H9 (cell line): ENCODE data around the gene MYH16. TPM values are rescaled to one million over a fixed set of nuclear protein-coding genes. Genes with fewer than 3 reads are reported as not detected.

Experiments
- DNase-seq: peaks from one replicate; pipeline ENCODE4 v3.0.0-alpha.2; 2017
- H2AFZ ChIP-seq: one replicate; pipeline ENCODE4 v1.6.1; 2013; ENCODE audit warnings: mild to moderate bottlenecking, low read length, control low read depth, moderate library complexity
- H2AK5ac ChIP-seq: 2 replicates; pipeline ENCODE4 v1.6.1; 2013; ENCODE audit warnings: low read length, control low read depth, mixed read lengths; ENCODE audit not compliant: insufficient read length
- H2BK120ac ChIP-seq: one replicate; pipeline ENCODE4 v1.6.1; 2013; ENCODE audit warnings: low read depth, mild to moderate bottlenecking, low read length, control low read depth, inconsistent platforms; ENCODE audit not compliant: poor library complexity, severe bottlenecking
- H2BK12ac ChIP-seq: 2 replicates; pipeline ENCODE4 v1.6.1; 2013; ENCODE audit warnings: low read length, control low read depth, mixed read lengths, low read depth; ENCODE audit not compliant: insufficient read length
- H2BK15ac ChIP-seq: 2 replicates; pipeline ENCODE4 v1.6.1; 2013; ENCODE audit warnings: low read depth, low read length, control low read depth
- H2BK20ac ChIP-seq: one replicate; pipeline ENCODE4 v1.6.1; 2013; ENCODE audit warnings: low read depth, mild to moderate bottlenecking, low read length, control low read depth, inconsistent platforms; ENCODE audit not compliant: poor library complexity, severe bottlenecking
- H2BK5ac ChIP-seq: 2 replicates; pipeline ENCODE4 v1.6.1; 2013; ENCODE audit warnings: low read length, control low read depth, mixed read lengths; ENCODE audit not compliant: insufficient read length
- H3K14ac ChIP-seq: 2 replicates; pipeline ENCODE4 v1.6.1; 2013; ENCODE audit warnings: low read length, control low read depth; ENCODE audit not compliant: insufficient read depth
- H3K18ac ChIP-seq: 2 replicates; pipeline ENCODE4 v1.6.1; 2013; ENCODE audit warnings: low read depth, mild to moderate bottlenecking, mixed read lengths, low read length, control low read depth; ENCODE audit not compliant: insufficient read length
- H3K23ac ChIP-seq: 2 replicates; pipeline ENCODE4 v1.6.1; 2013; ENCODE audit warnings: low read length, control low read depth, mixed read lengths, low read depth; ENCODE audit not compliant: insufficient read length
- H3K23me2 ChIP-seq: 2 replicates; pipeline ENCODE4 v1.6.1; 2013; ENCODE audit warnings: low read depth, mild to moderate bottlenecking, mixed read lengths, low read length, control low read depth; ENCODE audit not compliant: insufficient read length, poor library complexity, severe bottlenecking
- H3K27ac ChIP-seq: 2 replicates; pipeline ENCODE4 v1.5.1; 2013; ENCODE audit warnings: low read length, control low read depth, mixed read lengths, low read depth; ENCODE audit not compliant: insufficient read length
- H3K27me3 ChIP-seq: 2 replicates; pipeline ENCODE4 v1.6.1; 2013; ENCODE audit warnings: low read length, control low read depth, inconsistent platforms; ENCODE audit not compliant: insufficient read depth
- H3K4ac ChIP-seq: 2 replicates; pipeline ENCODE4 v1.6.1; 2013; ENCODE audit warnings: low read depth, mild to moderate bottlenecking, control low read depth, inconsistent platforms, low read length, moderate library complexity
- H3K4me1 ChIP-seq: 2 replicates; pipeline ENCODE4 v1.6.1; 2013; ENCODE audit warnings: low read length, control low read depth, inconsistent platforms; ENCODE audit not compliant: insufficient read depth
- H3K4me2 ChIP-seq: 2 replicates; pipeline ENCODE4 v1.6.1; 2013; ENCODE audit warnings: low read length, control low read depth, mixed read lengths; ENCODE audit not compliant: insufficient read length, insufficient read depth
- H3K56ac ChIP-seq: 2 replicates; pipeline ENCODE4 v1.6.1; 2013; ENCODE audit warnings: low read depth, mild to moderate bottlenecking, mixed read lengths, low read length, control low read depth; ENCODE audit not compliant: insufficient read length
- H3K79me1 ChIP-seq: 2 replicates; pipeline ENCODE4 v1.6.1; 2013; ENCODE audit warnings: low read depth, mild to moderate bottlenecking, moderate library complexity, low read length, control low read depth, inconsistent platforms; ENCODE audit not compliant: insufficient read depth, poor library complexity, severe bottlenecking
- H3K79me2 ChIP-seq: 2 replicates; pipeline ENCODE4 v1.6.1; 2013; ENCODE audit warnings: low read length, control low read depth, inconsistent platforms; ENCODE audit not compliant: insufficient read depth
- H3K9ac ChIP-seq: 2 replicates; pipeline ENCODE4 v1.6.1; 2013; ENCODE audit warnings: low read length, control low read depth, mixed read lengths; ENCODE audit not compliant: insufficient read length; ENCODE audit errors: extremely low read depth
- H3K9me3 ChIP-seq: one replicate; pipeline ENCODE4 v1.6.1; 2013; ENCODE audit warnings: low read depth, low read length, inconsistent platforms; ENCODE audit not compliant: control insufficient read depth
- H3T11ph ChIP-seq: one replicate; pipeline ENCODE4 v1.6.1; 2013; ENCODE audit warnings: mild to moderate bottlenecking, low read length, control low read depth, inconsistent platforms
- H4K20me1 ChIP-seq: one replicate; pipeline ENCODE4 v1.6.1; 2013; ENCODE audit not compliant: control insufficient read depth, insufficient read length, insufficient read depth
- H4K5ac ChIP-seq: 2 replicates; pipeline ENCODE4 v1.6.1; 2013; ENCODE audit warnings: low read depth, mild to moderate bottlenecking, mixed read lengths, low read length, control low read depth; ENCODE audit not compliant: insufficient read length
- H4K8ac ChIP-seq: replicated peaks from 2 replicates; pipeline ENCODE4 v1.6.1; 2013; ENCODE audit warnings: low read length, control low read depth, mixed read lengths, low read depth; ENCODE audit not compliant: insufficient read length
- H4K91ac ChIP-seq: 2 replicates; pipeline ENCODE4 v1.6.1; 2013; ENCODE audit warnings: low read depth, mild to moderate bottlenecking, moderate library complexity, mixed read lengths, low read length, control low read depth; ENCODE audit not compliant: insufficient read length
- H3K27ac Mint-ChIP-seq, 3 experiments: 2 replicates in 2 of 3; 3 replicates in 1 of 3; pipeline ENCODE4 v1.8.0; 2020 to 2021; ENCODE audit warnings: mixed read lengths in 3 of 3, mild to moderate bottlenecking in 1 of 3, moderate library complexity in 1 of 3
- H3K27me3 Mint-ChIP-seq: 2 replicates; pipeline ENCODE4 v1.8.0; 2021; ENCODE audit warnings: low read depth, mild to moderate bottlenecking, moderate library complexity, mixed read lengths
- H3K36me3 Mint-ChIP-seq, 3 experiments: 2 replicates in 2 of 3; 3 replicates in 1 of 3; pipeline ENCODE4 v1.8.0; 2020 to 2021; ENCODE audit warnings: low read depth in 3 of 3, mixed read lengths in 3 of 3; ENCODE audit not compliant: insufficient read depth in 1 of 3
- H3K4me1 Mint-ChIP-seq, 2 experiments: 2 replicates each; pipeline ENCODE4 v1.8.0; 2020; ENCODE audit warnings: mixed read lengths in 2 of 2
- H3K4me3 Mint-ChIP-seq, 2 experiments: 2 replicates in 1 of 2; 3 replicates in 1 of 2; pipeline ENCODE4 v1.8.0; 2020 to 2021; ENCODE audit warnings: mild to moderate bottlenecking in 2 of 2, mixed read lengths in 2 of 2, moderate library complexity in 1 of 2
- H3K9me3 Mint-ChIP-seq, 2 experiments: 2 replicates in 1 of 2; 3 replicates in 1 of 2; pipeline ENCODE4 v1.8.0; 2020; ENCODE audit warnings: mild to moderate bottlenecking in 2 of 2, mixed read lengths in 2 of 2, moderate library complexity in 1 of 2
- WGBS: extraction: QIAGEN DNeasy Blood & Tissue Kit; methylation state at CpG from one replicate; pipeline ENCODE4 v1.1.7; 2013; ENCODE audit warnings: missing lambda C conversion rate, low lambda C conversion rate, mixed read lengths; ENCODE audit not compliant: insufficient read length; ENCODE audit errors: extremely low coverage; 5-methylcytosine and 5-hydroxymethylcytosine counted together
- total RNA-seq: library from RNA; stranded (reverse); gene quantifications from 2 replicates; pipeline ENCODE4 v1.2.1, GENCODE V29; 2021
- TF ChIP-seq, protein P1 (sequence below): fragments of 200-600 bp; sonication (generic); conservative IDR thresholded peaks from 3 replicates; pipeline ENCODE4 v1.8.0; 2021; ENCODE audit warnings: antibody characterized with exemption, mild to moderate bottlenecking

The MYH16 gene
- total RNA-seq, 1 experiment from 2014 or later, result not detected

GRCh38 chr7:99314504-99314903 lies 41.9 kb downstream of the MYH16 start:
- H4K91ac ChIP-seq, result no peak overlapping the region
- H2BK15ac ChIP-seq, result no peak overlapping the region
- no CpG with 5 or more reads among the region's 7 CpGs for WGBS
- H2AFZ ChIP-seq, result no peak overlapping the region
- no peak overlapping the region for H3K23ac ChIP-seq
- no peak overlapping the region for H2BK20ac ChIP-seq
- no peaks in the 10 kb centered on the region for H4K20me1 ChIP-seq
- Mint-ChIP-seq H3K36me3 (peaks cover 0 to 12% (median 3%) of the 10 kb centered on the region in 3 experiments; a peak in 3 of 7 replicates), H3K4me1 (peaks cover 0 to 7% of the 10 kb centered on the region in 2 experiments; a peak in 2 of 4 replicates), H3K9me3 (peaks cover 4 to 8% of the 10 kb centered on the region in 2 experiments; a peak in 4 of 5 replicates), H3K27ac (peak overlapping the region in 2 of 3 experiments; percentile 5 to 63; a peak in 2 of 7 replicates), H3K4me3 (no peak overlapping the region), H3K27me3 (no peaks in the 10 kb centered on the region; the same call in 1 of the 2 replicates)
- no peak overlapping the region for H3K14ac ChIP-seq
- H3K4me1 ChIP-seq, result no peaks in the 10 kb centered on the region
- no peak overlapping the region for H3K18ac ChIP-seq
- no peaks in the 10 kb centered on the region for H3K27me3 ChIP-seq
- H2BK120ac ChIP-seq, result no peak overlapping the region
- no peaks in the 10 kb centered on the region for H3K79me1 ChIP-seq
- no peak overlapping the region for H3K9ac ChIP-seq
- no peaks in the 10 kb centered on the region for H3K23me2 ChIP-seq
- TF ChIP-seq, protein P1, sequence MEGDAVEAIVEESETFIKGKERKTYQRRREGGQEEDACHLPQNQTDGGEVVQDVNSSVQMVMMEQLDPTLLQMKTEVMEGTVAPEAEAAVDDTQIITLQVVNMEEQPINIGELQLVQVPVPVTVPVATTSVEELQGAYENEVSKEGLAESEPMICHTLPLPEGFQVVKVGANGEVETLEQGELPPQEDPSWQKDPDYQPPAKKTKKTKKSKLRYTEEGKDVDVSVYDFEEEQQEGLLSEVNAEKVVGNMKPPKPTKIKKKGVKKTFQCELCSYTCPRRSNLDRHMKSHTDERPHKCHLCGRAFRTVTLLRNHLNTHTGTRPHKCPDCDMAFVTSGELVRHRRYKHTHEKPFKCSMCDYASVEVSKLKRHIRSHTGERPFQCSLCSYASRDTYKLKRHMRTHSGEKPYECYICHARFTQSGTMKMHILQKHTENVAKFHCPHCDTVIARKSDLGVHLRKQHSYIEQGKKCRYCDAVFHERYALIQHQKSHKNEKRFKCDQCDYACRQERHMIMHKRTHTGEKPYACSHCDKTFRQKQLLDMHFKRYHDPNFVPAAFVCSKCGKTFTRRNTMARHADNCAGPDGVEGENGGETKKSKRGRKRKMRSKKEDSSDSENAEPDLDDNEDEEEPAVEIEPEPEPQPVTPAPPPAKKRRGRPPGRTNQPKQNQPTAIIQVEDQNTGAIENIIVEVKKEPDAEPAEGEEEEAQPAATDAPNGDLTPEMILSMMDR, result no peak
- no peak overlapping the region for H3K56ac ChIP-seq
- H2BK5ac ChIP-seq, result no peak overlapping the region
- no peaks in the 10 kb centered on the region for H3K9me3 ChIP-seq
- no peak overlapping the region for H2BK12ac ChIP-seq
- H3K79me2 ChIP-seq, result no peaks in the 10 kb centered on the region
- H3K27ac ChIP-seq, result no peak overlapping the region
- H2AK5ac ChIP-seq, result no peak overlapping the region
- H3K4ac ChIP-seq, result no peak overlapping the region
- no peak overlapping the region for H3K4me2 ChIP-seq
- no peak for DNase-seq
- no peak overlapping the region for H3T11ph ChIP-seq
- H4K5ac ChIP-seq, result no peak overlapping the region
- H4K8ac ChIP-seq, result no peak overlapping the region
